HL-60/S4 treated with retinoic acid at 250 ng/mL for 4 days and 3 days (cell line): ENCODE data around the gene CNNM2.
"Not testable (repeated sequence)": the region's sequence is repeated elsewhere in the genome, so short reads cannot be mapped to it uniquely, and the experiment has no call there.

Source experiments
- in situ Hi-C: fragments of 300-500 bp; cut with MboI; formaldehyde crosslinking; loops from 2 replicates; pipeline ENCODE4 v1.7.0; 2022; ENCODE audit warnings: low sequenced_read_pairs

Gene CNNM2

DNA sequence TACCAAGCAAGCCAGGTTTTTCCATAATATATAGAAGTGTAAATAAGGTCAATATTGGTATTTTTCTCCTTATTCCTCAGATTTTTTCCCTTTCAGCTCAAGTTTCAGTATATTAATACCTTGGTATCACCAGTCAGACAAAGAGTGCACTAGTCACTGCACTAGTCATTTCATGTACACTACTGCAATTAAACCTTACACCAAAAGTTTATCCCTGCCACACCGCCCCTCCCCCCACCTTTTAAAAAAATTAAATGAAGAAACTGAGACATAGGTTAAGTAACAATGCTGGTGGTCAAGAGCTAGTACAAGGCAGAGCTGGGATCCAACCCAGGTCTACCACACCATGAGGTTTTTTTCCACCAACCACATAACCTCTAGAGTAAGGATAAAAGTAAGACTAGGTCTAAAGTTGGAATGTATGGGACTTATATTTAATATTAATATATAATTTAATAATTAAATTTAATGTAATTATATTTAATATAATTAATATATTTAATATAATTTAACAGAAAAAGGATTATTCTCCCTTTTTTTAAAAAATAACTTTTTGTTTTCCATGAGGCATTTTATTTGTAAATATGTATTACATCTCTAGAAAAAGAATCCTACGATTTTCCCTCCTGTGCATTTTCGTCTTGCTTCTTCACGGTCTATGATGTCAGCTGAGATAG, 206.5 kb downstream of the CNNM2 start:
- in situ Hi-C loops = no loop called here

DNA sequence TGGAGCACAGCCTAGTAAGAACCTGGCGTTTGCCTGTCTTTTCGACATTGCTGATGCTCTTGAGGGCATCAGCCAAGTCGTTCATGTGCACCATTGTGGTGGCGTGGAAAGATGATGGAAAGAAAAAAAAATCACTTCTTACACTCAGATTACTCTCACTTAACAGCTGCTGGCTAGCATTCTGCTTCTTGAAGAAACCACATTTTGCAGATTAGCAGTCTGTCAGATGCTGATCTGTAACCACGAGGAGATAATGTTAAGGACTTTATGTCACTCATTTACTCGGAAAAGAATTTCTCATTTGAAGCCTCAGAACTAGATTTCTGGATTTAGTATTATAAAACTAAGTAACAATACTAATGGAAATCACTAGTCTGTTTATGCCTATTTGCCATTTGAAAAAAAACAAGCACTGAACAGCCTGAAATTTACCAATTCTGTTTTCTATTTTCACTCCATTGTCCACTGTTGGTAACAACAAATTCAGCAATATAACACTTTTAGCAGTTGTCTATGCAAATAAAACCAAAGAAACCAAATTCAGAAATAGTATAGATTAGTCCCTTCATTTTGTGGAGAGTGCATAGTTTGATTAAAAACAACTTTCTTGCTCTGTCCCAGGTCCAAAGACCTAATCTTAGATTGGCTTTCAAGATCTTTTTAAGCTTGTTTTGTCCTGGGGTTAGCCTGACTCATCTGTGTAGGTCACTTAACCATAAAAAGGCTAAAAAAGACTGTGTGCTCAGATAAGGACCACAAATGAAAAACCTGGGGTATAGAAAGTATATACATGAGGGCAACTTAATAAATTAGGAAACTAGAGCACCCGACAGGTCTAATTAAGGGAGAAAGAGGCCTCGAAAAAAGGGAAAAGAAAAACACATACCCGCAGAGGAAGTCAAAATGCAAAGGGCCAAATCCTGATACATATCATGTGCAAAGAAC, 207.5 kb downstream of the CNNM2 start:
- in situ Hi-C loops = no loop called here

DNA sequence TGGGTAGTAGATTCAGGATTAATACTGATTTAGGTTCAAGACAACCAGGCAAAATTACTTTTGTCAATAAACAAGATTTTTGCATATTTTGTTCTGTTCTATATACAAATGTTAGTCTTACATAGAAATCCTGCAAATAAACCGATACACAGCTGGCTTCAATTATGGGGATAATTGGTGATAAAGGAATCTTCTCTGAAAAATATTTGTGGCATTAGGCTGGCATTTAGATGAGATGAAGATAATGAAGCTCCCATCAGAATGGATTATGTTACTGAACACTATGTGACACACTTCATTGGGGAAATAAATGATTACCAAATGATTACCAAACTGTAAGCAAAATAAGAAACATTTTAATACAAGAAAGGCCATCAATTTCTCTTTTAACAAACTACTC, 209.1 kb downstream of the CNNM2 start:
- in situ Hi-C loops = no loop called here

GRCh38 chr10:103130180-103130579, 212.1 kb downstream of the CNNM2 start:
- in situ Hi-C loops = not testable (repeated sequence)

- in situ Hi-C loops = no loop called here
These were observed 212.8 kb downstream of the CNNM2 start for GRCh38 chr10:103130910-103131309.

- in situ Hi-C loops = not testable (repeated sequence)
These were observed 217.1 kb downstream of the CNNM2 start for GRCh38 chr10:103135168-103135567.

- in situ Hi-C loops = no loop called here
These were observed 221.7 kb downstream of the CNNM2 start for GRCh38 chr10:103139803-103140202.
